ENCODE data around the gene FGD6. TPM values are rescaled to one million over a fixed set of nuclear protein-coding genes. Genes with fewer than 3 reads are reported as not detected.
A peak's percentile ranks its signal among the peaks of the same experiment; 100 is the strongest.

The FGD6 gene
- total RNA-seq, 1 experiment from 2014 or later = 25.1 TPM

DNA sequence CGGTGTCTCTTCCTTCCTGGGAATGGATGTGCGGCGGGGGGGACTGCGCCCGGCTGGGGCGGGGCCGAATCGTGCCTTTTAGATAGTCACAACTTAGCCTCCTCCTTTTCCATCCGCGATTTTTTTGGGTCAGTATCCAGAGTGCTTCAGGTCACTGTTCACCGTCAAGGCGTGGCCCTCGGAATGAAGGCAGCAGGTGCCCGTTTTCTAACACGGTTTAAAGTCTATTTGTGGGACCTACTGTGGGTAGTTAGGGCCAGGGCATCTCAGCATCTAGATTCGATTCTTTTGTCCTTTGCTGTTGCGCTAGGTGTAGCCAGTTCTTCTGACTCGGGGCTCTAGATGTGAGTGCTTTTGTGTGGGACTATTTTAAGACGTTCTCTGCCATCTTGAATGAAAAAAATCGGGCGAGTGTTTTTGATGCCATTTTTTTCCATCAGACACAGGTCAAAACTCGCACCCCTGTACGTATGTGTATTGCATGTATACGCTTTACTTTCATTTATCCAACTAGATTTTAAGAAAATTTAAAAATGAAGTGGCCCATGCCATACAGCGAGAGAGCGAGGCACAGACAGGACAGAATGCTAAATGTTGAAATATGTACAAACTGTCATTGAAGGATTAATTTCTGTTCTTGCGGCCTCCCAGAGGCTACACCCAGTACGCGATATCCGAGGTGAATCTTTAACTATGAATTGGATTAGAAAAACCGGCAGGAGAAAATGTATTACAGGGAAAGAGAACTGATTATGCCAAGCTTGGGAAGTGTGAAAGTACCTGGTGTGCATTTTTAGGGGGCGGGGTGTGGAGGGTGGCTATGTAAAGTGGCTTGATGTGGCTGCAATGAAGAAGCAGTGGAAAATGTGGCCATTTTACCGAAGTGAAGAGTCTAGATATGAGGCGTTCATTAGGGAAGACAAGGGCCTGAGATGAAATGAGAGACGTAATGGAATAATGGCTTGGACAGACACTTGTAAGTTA lies 1.2 kb upstream of the FGD6 start:
- H3K4me1 Mint-ChIP-seq (ENCODE audit: insufficient read depth, unreplicated experiment) = peaks cover 18% of the 10 kb centered on the region
- BruUV-seq (replicated peaks) = TSS peak; percentile 45
- intact Hi-C loops (cut with micrococcal nuclease) = loop anchor here (1.0 to 5.0 kb wide), 4 partner anchors 116 to 316 kb away; partner anchors contain the start of gene METAP2

DNA sequence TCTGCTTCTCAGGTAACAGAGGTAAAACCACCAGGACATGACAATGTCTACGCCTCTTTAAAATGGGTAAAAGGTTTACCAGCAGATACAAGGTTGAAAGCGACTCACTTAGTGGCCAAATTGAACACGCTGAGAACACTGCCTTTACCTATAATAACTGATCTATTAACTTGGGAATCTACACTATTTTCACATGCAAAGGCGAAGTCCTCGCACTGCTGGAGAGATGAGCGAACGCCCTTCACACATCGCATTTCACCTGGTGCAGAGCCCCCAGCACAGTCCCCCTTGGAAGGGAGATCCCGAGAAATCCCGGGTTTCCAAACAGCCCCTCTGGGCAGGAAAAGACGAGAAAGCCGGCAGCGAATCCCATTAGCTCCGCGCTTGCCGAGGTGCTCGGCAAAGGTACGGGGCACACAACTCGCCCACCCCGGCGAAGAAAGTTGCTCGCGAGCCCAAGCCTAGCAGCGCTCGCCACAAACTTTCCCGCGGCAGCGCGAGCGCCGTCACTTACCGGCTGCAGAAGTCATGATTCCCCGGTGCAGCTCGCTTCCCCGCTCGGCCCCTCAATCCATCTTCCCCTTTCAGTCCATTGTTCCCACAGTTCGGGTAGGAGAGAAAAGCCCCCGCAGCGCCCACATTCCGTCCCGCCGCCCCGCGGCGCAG lies 423 bp downstream of the FGD6 start:
- intact Hi-C loops (cut with micrococcal nuclease) = loop anchor here (1.0 to 5.0 kb wide), 5 partner anchors 13 to 120 kb away; no protein-coding TSS in a partner anchor
- TF ChIP-seq, protein P1, sequence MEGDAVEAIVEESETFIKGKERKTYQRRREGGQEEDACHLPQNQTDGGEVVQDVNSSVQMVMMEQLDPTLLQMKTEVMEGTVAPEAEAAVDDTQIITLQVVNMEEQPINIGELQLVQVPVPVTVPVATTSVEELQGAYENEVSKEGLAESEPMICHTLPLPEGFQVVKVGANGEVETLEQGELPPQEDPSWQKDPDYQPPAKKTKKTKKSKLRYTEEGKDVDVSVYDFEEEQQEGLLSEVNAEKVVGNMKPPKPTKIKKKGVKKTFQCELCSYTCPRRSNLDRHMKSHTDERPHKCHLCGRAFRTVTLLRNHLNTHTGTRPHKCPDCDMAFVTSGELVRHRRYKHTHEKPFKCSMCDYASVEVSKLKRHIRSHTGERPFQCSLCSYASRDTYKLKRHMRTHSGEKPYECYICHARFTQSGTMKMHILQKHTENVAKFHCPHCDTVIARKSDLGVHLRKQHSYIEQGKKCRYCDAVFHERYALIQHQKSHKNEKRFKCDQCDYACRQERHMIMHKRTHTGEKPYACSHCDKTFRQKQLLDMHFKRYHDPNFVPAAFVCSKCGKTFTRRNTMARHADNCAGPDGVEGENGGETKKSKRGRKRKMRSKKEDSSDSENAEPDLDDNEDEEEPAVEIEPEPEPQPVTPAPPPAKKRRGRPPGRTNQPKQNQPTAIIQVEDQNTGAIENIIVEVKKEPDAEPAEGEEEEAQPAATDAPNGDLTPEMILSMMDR (IDR thresholded peaks at IDR 0.05; ENCODE audit: unreplicated experiment) = no peak
- DNase-seq (ENCODE audit: unreplicated experiment) = peak; percentile 54
- H3K27me3 Mint-ChIP-seq (ENCODE audit: insufficient read depth, unreplicated experiment) = no peaks in the 10 kb centered on the region
- ChIA-PET POLR2A (interaction anchor here (0.5 to 21.4 kb wide), 41 partner anchors 8 to 1964 kb away, joined by 3 to 1056 read pairs (median 5); partner anchors contain the start of genes METAP2 and NR2C1), CTCF (interaction anchor here (0.7 to 4.4 kb wide), 15 partner anchors 11 to 595 kb away, joined by 3 to 50 read pairs (median 6); no protein-coding TSS in a partner anchor)
- H3K4me3 Mint-ChIP-seq (ENCODE audit: unreplicated experiment) = peak overlapping the region; percentile 84
- peaks cover 21% of the 10 kb centered on the region for H3K4me1 Mint-ChIP-seq (ENCODE audit: insufficient read depth, unreplicated experiment)
- H3K9me3 Mint-ChIP-seq (ENCODE audit: unreplicated experiment) = no peaks in the 10 kb centered on the region
- peak overlapping the region; percentile 90 for H3K27ac Mint-ChIP-seq (ENCODE audit: low read depth, unreplicated experiment)
- BruUV-seq (replicated peaks) = no TSS peak
- no peaks in the 10 kb centered on the region for H3K36me3 Mint-ChIP-seq (ENCODE audit: insufficient read depth, unreplicated experiment)

More for the DNA sequence above, 1.2 kb upstream of the FGD6 start:
- H3K4me3 Mint-ChIP-seq (ENCODE audit: unreplicated experiment) = peak overlapping the region; percentile 84
- CTCF ChIA-PET = interaction anchor here (0.6 to 4.4 kb wide), 15 partner anchors 11 to 599 kb away, joined by 3 to 50 read pairs (median 6); no protein-coding TSS in a partner anchor
- peak overlapping the region; percentile 90 for H3K27ac Mint-ChIP-seq (ENCODE audit: low read depth, unreplicated experiment)
- DNase-seq (ENCODE audit: unreplicated experiment) = peak; percentile 88
- no peaks in the 10 kb centered on the region for H3K27me3 Mint-ChIP-seq (ENCODE audit: insufficient read depth, unreplicated experiment)
- TF ChIP-seq, protein P1 (IDR thresholded peaks at IDR 0.05; ENCODE audit: unreplicated experiment) = no peak
- H3K36me3 Mint-ChIP-seq (ENCODE audit: insufficient read depth, unreplicated experiment) = no peaks in the 10 kb centered on the region
- POLR2A ChIA-PET = interaction anchor here (0.7 to 21.4 kb wide), 26 partner anchors 8 to 316 kb away, joined by 3 to 1056 read pairs (median 5); partner anchors contain the start of genes METAP2, NDUFA12 and NR2C1
- no peaks in the 10 kb centered on the region for H3K9me3 Mint-ChIP-seq (ENCODE audit: unreplicated experiment)

DNA sequence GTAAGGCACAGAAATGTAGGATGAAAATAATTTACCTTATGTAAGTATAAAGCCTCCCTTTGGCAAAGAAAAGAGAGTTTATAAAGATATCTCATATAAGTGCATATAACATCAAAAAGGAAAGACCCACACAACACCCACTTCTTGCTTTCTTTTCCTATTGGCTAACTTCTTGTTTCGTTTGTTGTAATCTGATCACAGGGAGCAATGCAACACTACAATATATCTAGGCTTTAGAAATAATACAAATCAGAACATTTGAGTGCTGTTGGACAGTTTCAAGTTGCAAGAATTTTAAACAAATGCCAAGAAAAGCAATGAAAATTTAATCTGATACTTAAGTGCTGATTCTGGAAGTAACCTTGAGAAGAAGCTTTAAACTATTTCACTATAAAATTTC lies 1.3 kb downstream of the FGD6 start:
- H3K36me3 Mint-ChIP-seq (ENCODE audit: insufficient read depth, unreplicated experiment) = no peaks in the 10 kb centered on the region
- no TSS peak for BruUV-seq (replicated peaks)
- peaks cover 18% of the 10 kb centered on the region for H3K4me1 Mint-ChIP-seq (ENCODE audit: insufficient read depth, unreplicated experiment)
- intact Hi-C loops (cut with micrococcal nuclease) = loop anchor here (1.0 to 5.0 kb wide), 4 partner anchors 12 to 121 kb away; no protein-coding TSS in a partner anchor
- peak; percentile 75 for DNase-seq (ENCODE audit: unreplicated experiment)
- H3K27ac Mint-ChIP-seq (ENCODE audit: low read depth, unreplicated experiment) = peak overlapping the region; percentile 90
- no peaks in the 10 kb centered on the region for H3K9me3 Mint-ChIP-seq (ENCODE audit: unreplicated experiment)
- POLR2A ChIA-PET = interaction anchor here (0.6 to 21.4 kb wide), 18 partner anchors 9 to 349 kb away, joined by 3 to 1056 read pairs (median 6); partner anchors contain the start of genes METAP2 and NR2C1
- no peaks in the 10 kb centered on the region for H3K27me3 Mint-ChIP-seq (ENCODE audit: insufficient read depth, unreplicated experiment)
- H3K4me3 Mint-ChIP-seq (ENCODE audit: unreplicated experiment) = peak overlapping the region; percentile 84
- TF ChIP-seq, protein P1 (IDR thresholded peaks at IDR 0.05; ENCODE audit: unreplicated experiment) = no peak
- CTCF ChIA-PET = interaction anchor here (0.9 to 4.4 kb wide), 6 partner anchors 10 to 99 kb away, joined by 3 to 50 read pairs (median 18); no protein-coding TSS in a partner anchor
